A549 (cell line): Measurements from ENCODE around the gene CFL1. TPM values are rescaled to one million over a fixed set of nuclear protein-coding genes. Genes with fewer than 3 reads are reported as not detected.

ENCODE experiments used
- ATAC-seq, 2 experiments: fragments of 200-7000 bp in 1 of 2; fragments of >200 bp in 1 of 2; cut with Nextera tagmentation in 1 of 2; cut with Tn5 transposase in 1 of 2; 3 replicates each; pipeline versions ENCODE4 v1.8.0 to v1.9.1; 2018 to 2020; ENCODE audit warnings: mild to moderate bottlenecking in 1 of 2, moderate library complexity in 1 of 2
- CTCF ChIA-PET: fragments of 300-600 bp; sonication (Branson Sonifier 250); formaldehyde crosslinking; extraction: SDS; loops from one replicate; lab custom pipeline; 2021; ENCODE audit warnings: antibody characterized with exemption, inconsistent platforms; lab: Yijun Ruan, JAX
- POLR2A ChIA-PET: fragments of 350-600 bp; formaldehyde crosslinking; extraction: SDS; loops from one replicate; lab custom pipeline; 2021; ENCODE audit warnings: antibody characterized with exemption, inconsistent platforms; lab: Yijun Ruan, JAX
- DNase-seq, 2 experiments: peaks; one replicate each; pipeline versions ENCODE4 v3.0.0 to v3.0.0-alpha.2; 2011 to 2016; ENCODE audit warnings: low read depth in 1 of 2, low spot score in 1 of 2
- FAIRE-seq: peaks from 2 replicates; lab custom pipeline; 2011; peaks lifted over from hg19 to GRCh38; lab: Jason Lieb, UNC
- H3K27ac ChIP-seq, 2 experiments: fragments of >200 bp; sonication (Bioruptor Twin); formaldehyde crosslinking; 3 replicates each; pipeline ENCODE4 v1.5.1; 2016 to 2017
- H3K4me1 ChIP-seq: fragments of >200 bp; sonication (Bioruptor Twin); formaldehyde crosslinking; 3 replicates; pipeline ENCODE4 v1.6.1; 2016
- H3K4me2 ChIP-seq: fragments of >200 bp; sonication (Bioruptor Twin); formaldehyde crosslinking; 3 replicates; pipeline ENCODE4 v1.6.1; 2016
- H3K4me3 ChIP-seq: fragments of >200 bp; sonication (Bioruptor Twin); formaldehyde crosslinking; 3 replicates; pipeline ENCODE4 v1.5.1; 2016
- H3K9me3 ChIP-seq: fragments of >200 bp; sonication (Bioruptor Twin); formaldehyde crosslinking; 3 replicates; pipeline ENCODE4 v1.6.1; 2016
- BCL3 ChIP-seq: fragments of >200 bp; sonication (Bioruptor Twin); formaldehyde crosslinking; IDR thresholded peaks from 3 replicates; pipeline ENCODE4 v1.6.1; 2016
- CBX8 ChIP-seq: fragments of 200-600 bp; sonication (generic); IDR thresholded peaks from 2 replicates; pipeline ENCODE4 v1.6.1; 2016
- CTCF ChIP-seq: fragments of >200 bp; sonication (Bioruptor Twin); formaldehyde crosslinking; IDR thresholded peaks from 3 replicates; pipeline ENCODE4 v1.5.1; 2016
- ESRRA ChIP-seq: fragments of 150-350 bp; IDR thresholded peaks from 2 replicates; pipeline ENCODE4 v1.6.1; 2014; ENCODE audit warnings: mild to moderate bottlenecking, low read length, borderline replicate concordance
- FOSB ChIP-seq: fragments of 250-450 bp; sonication (Bioruptor Pico); IDR thresholded peaks from 2 replicates; pipeline ENCODE4 v1.5.0; 2020; ENCODE audit warnings: mild to moderate bottlenecking, moderate library complexity
- HEYL ChIP-seq: fragments of 250-450 bp; sonication (Bioruptor Pico); IDR thresholded peaks from 2 replicates; pipeline ENCODE4 v1.8.0; 2021; ENCODE audit warnings: mild to moderate bottlenecking, moderate library complexity
- HOXA7 ChIP-seq: fragments of 250-450 bp; sonication (Bioruptor Pico); IDR thresholded peaks from 2 replicates; pipeline ENCODE4 v1.5.0; 2020; ENCODE audit warnings: mild to moderate bottlenecking, moderate library complexity
- HOXB13 ChIP-seq: fragments of 250-450 bp; sonication (Bioruptor Pico); IDR thresholded peaks from 2 replicates; pipeline ENCODE4 v1.5.0; 2020; ENCODE audit warnings: low read depth, mild to moderate bottlenecking, moderate library complexity
- HOXB5 ChIP-seq: fragments of 250-450 bp; sonication (Bioruptor Pico); IDR thresholded peaks from 2 replicates; pipeline ENCODE4 v1.5.0; 2020; ENCODE audit warnings: mild to moderate bottlenecking, moderate library complexity
- JUN ChIP-seq, 2 experiments: fragments of >200 bp; sonication (Bioruptor Twin); formaldehyde crosslinking; IDR thresholded peaks; 2 replicates in 1 of 2; 3 replicates in 1 of 2; pipeline ENCODE4 v1.6.1; 2016 to 2017
- JUNB ChIP-seq: fragments of >200 bp; sonication (Bioruptor Twin); formaldehyde crosslinking; IDR thresholded peaks from 2 replicates; pipeline ENCODE4 v1.6.1; 2016
- KDM5A ChIP-seq: fragments of 200-600 bp; sonication (generic); IDR thresholded peaks from 2 replicates; pipeline ENCODE4 v1.6.1; 2016; ENCODE audit warnings: antibody characterized with exemption, mild to moderate bottlenecking
- MYC ChIP-seq: IDR thresholded peaks from 2 replicates; pipeline ENCODE4 v1.6.1; 2012; ENCODE audit warnings: mild to moderate bottlenecking, inconsistent platforms, low read length, improper control_type of control experiment, borderline replicate concordance
- NFE2L2 ChIP-seq: fragments of 150-350 bp; conservative IDR thresholded peaks from 2 replicates; pipeline ENCODE4 v1.6.1; 2014; ENCODE audit warnings: low read length
- PHF8 ChIP-seq: fragments of 200-600 bp; sonication (generic); IDR thresholded peaks from 2 replicates; pipeline ENCODE4 v1.6.1; 2016; ENCODE audit warnings: low read depth, mild to moderate bottlenecking, antibody characterized with exemption, moderate library complexity, borderline replicate concordance
- POLR2AphosphoS2 ChIP-seq: conservative IDR thresholded peaks from 2 replicates; pipeline ENCODE4 v1.6.1; 2012; ENCODE audit warnings: low read length, improper control_type of control experiment, inconsistent platforms
- RCOR1 ChIP-seq: fragments of 150-350 bp; IDR thresholded peaks from 2 replicates; pipeline ENCODE4 v1.6.1; 2014; ENCODE audit warnings: antibody characterized with exemption, low read length, low read depth
- SMC3 ChIP-seq: fragments of >200 bp; sonication (Bioruptor Twin); formaldehyde crosslinking; IDR thresholded peaks from 3 replicates; pipeline ENCODE4 v1.6.1; 2018; ENCODE audit warnings: inconsistent platforms
- ZFP36 ChIP-seq: fragments of 450-650 bp; IDR thresholded peaks from 2 replicates; pipeline ENCODE4 v1.6.1; 2014; ENCODE audit warnings: borderline replicate concordance; ENCODE audit not compliant: partially characterized antibody
- WGBS: methylation state at CpG from one replicate; pipeline ENCODE4 v1.1.6; 2017; ENCODE audit errors: missing lambda C conversion rate; 5-methylcytosine and 5-hydroxymethylcytosine counted together
- polyA plus RNA-seq, 4 experiments: library from polyadenylated mRNA; depleted of rRNA in 3 of 4; stranded (reverse); fragments of >200 nt; fragmentation: RNase III in 1 of 4; extraction: RNeasy Plus Mini Kit Qiagen cat#74134 plus additional on column Dnase treatment in 1 of 4; gene quantifications; 2 replicates in 3 of 4; 3 replicates in 1 of 4; pipeline ENCODE4 v1.2.3, GENCODE V29; 2011 to 2017

Gene CFL1
- polyA plus RNA-seq, 2 of the 4 experiments (the other 2 are of a cell fraction), result 1,591 to 1,780 TPM

- TF ChIP-seq JUNB (no peak), RCOR1 (no peak), HOXB5 (CRISPR knock-in tag) (no peak), POLR2AphosphoS2 (0 out of 2 replicates have a peak, but pooled peaks have one; percentile 67), PHF8 (no peak)
- FAIRE-seq (no peak), DNase-seq (no peak), ATAC-seq (no peak)
- H3K27ac ChIP-seq, result no peak overlapping the region
- 0 out of 3 replicates have a peak, but pooled peaks cover 3% of the 10 kb centered on the region for H3K4me1 ChIP-seq
- ChIA-PET CTCF (interaction anchor here (1.1 to 9.5 kb wide), 6 partner anchors 10 to 105 kb away, joined by 3 to 158 read pairs (median 4); partner anchors contain the start of genes EFEMP2 and MUS81), POLR2A (interaction anchor here (1.0 to 1.3 kb wide), 2 partner anchors 9 to 10 kb away, joined by 4 read pairs; partner anchors contain the start of gene CCDC85B)
- no peak overlapping the region for H3K4me3 ChIP-seq
- no peak overlapping the region for H3K4me2 ChIP-seq
- no peaks in the 10 kb centered on the region for H3K9me3 ChIP-seq
- 87% methylated on average over 5 of the region's 7 CpGs for WGBS
Observed at GRCh38 chr11:65880844-65881421, 23.0 kb upstream of the CFL1 start.

- POLR2A ChIA-PET, result no interaction called here
- no peak for DNase-seq
- H3K4me2 ChIP-seq, result no peak overlapping the region
- 85% methylated on average over 7 of the region's 7 CpGs for WGBS
- CTCF ChIA-PET, result interaction anchor here (1.1 to 5.1 kb wide), 6 partner anchors 7 to 108 kb away, joined by 3 to 42 read pairs (median 5); partner anchors contain the start of genes CCDC85B, FIBP and MUS81
- H3K4me1 ChIP-seq, result 0 out of 3 replicates have a peak, but pooled peaks cover 3% of the 10 kb centered on the region
- H3K9me3 ChIP-seq, result no peaks in the 10 kb centered on the region
- no peak for TF ChIP-seq MYC
- no peak for TF ChIP-seq HOXA7 (CRISPR knock-in tag)
- no peak for TF ChIP-seq RCOR1
- TF ChIP-seq ZFP36, result no peak
- no peak for TF ChIP-seq FOSB (CRISPR knock-in tag)
- no peak for TF ChIP-seq NFE2L2
- TF ChIP-seq KDM5A, result no peak
- TF ChIP-seq HEYL (CRISPR knock-in tag), result no peak
- no peak for TF ChIP-seq SMC3
- TF ChIP-seq BCL3, result no peak
- TF ChIP-seq ESRRA, result no peak
- no peak for TF ChIP-seq CTCF
- no peak for TF ChIP-seq JUN (IDR thresholded peaks at IDR 0.05)
- TF ChIP-seq CBX8, result no peak
- TF ChIP-seq, all 56 proteins: peak for 0
- FAIRE-seq (no peak), ATAC-seq (no peak)
- no peak overlapping the region for H3K27ac ChIP-seq
- H3K4me3 ChIP-seq, result no peak overlapping the region
Observed at GRCh38 chr11:65880027-65880426, 22.0 kb upstream of the CFL1 start.

- Histone ChIP-seq H3K9me3 (no peaks in the 10 kb centered on the region), H3K27ac (no peak within 1 kb of the TSS), H3K4me1 (no peaks in the 10 kb centered on the region), H3K4me3 (no peak within 1 kb of the TSS), H3K4me2 (no peak within 1 kb of the TSS)
- POLR2A ChIA-PET, result no interaction called here
- CTCF ChIA-PET, result interaction anchor here (1.1 to 5.1 kb wide), 6 partner anchors 7 to 174 kb away, joined by 3 to 42 read pairs (median 5); partner anchors contain the start of genes CCDC85B, FIBP and MUS81
- 88% methylated on average over 7 of the region's 7 CpGs for WGBS
- FAIRE-seq (no peak), DNase-seq (no peak), ATAC-seq (no peak)
- TF ChIP-seq HEYL (CRISPR knock-in tag) (no peak), HOXA7 (CRISPR knock-in tag) (no peak), FOSB (CRISPR knock-in tag) (no peak), HOXB13 (no peak)
Observed at GRCh38 chr11:65879617-65880016, 21.6 kb upstream of the CFL1 start, which contains the start of gene CTSW. Gene CTSW (plus strand): TSS chr11:65879837. CDS start chr11:65879855, 18 bp downstream.
